ENCODE measurements around the gene TSTD2.

GRCh38 chr9:97559111-97559514 is 74.1 kb downstream of the TSTD2 start:
- TF ChIP-seq CTCF (IDR thresholded peaks at IDR 0.05) (no peak), POLR2AphosphoS5 (IDR thresholded peaks at IDR 0.05) (no peak)
